Measurements from ENCODE around the gene CDC6.
A peak's percentile ranks its signal among the peaks of the same experiment; 100 is the strongest.

The CDC6 gene

GRCh38 chr17:40283662-40284061 lies 4.0 kb upstream of the CDC6 start:
- in situ Hi-C loops (cut with MboI; ENCODE audit: low sequenced_read_pairs, unreplicated experiment) = loop anchor here (10.0 kb wide), 2 partner anchors 79 to 269 kb away; partner anchors contain the start of gene CSF3
- peak; percentile 45 for DNase-seq (ENCODE audit: low spot score)
- TF ChIP-seq CTCF (IDR thresholded peaks at IDR 0.05; ENCODE audit: borderline replicate concordance, control extremely low read depth, extremely low read depth, insufficient read depth, missing control alignments) = no peak

- in situ Hi-C loops (cut with MboI; ENCODE audit: low sequenced_read_pairs, unreplicated experiment) = loop anchor here (10.0 kb wide), 2 partner anchors 79 to 269 kb away; partner anchors contain the start of gene CSF3
- no peak for TF ChIP-seq CTCF (IDR thresholded peaks at IDR 0.05; ENCODE audit: borderline replicate concordance, control extremely low read depth, extremely low read depth, insufficient read depth, missing control alignments)
- DNase-seq (ENCODE audit: low spot score) = no peak
Measured at GRCh38 chr17:40284085-40284713, 3.5 kb upstream of the CDC6 start.

GRCh38 chr17:40286473-40286872 lies 1.2 kb upstream of the CDC6 start:
- DNase-seq (ENCODE audit: low spot score) = no peak
- no peak for TF ChIP-seq CTCF (IDR thresholded peaks at IDR 0.05; ENCODE audit: borderline replicate concordance, control extremely low read depth, extremely low read depth, insufficient read depth, missing control alignments)
- in situ Hi-C loops (cut with MboI; ENCODE audit: low sequenced_read_pairs, unreplicated experiment) = loop anchor here (10.0 kb wide), 2 partner anchors 82 to 272 kb away; partner anchors contain the start of gene CSF3

GRCh38 chr17:40287159-40287493 lies 553 bp upstream of the CDC6 start:
- in situ Hi-C loops (cut with MboI; ENCODE audit: low sequenced_read_pairs, unreplicated experiment) = loop anchor here (10.0 kb wide), 2 partner anchors 82 to 272 kb away; partner anchors contain the start of gene CSF3
- no peak for DNase-seq (ENCODE audit: low spot score)
- no peak for TF ChIP-seq CTCF (IDR thresholded peaks at IDR 0.05; ENCODE audit: borderline replicate concordance, control extremely low read depth, extremely low read depth, insufficient read depth, missing control alignments)

- peak; percentile 61 for DNase-seq (ENCODE audit: low spot score)
- TF ChIP-seq CTCF (IDR thresholded peaks at IDR 0.05; ENCODE audit: borderline replicate concordance, control extremely low read depth, extremely low read depth, insufficient read depth, missing control alignments) = peak; percentile 66
- in situ Hi-C loops (cut with MboI; ENCODE audit: low sequenced_read_pairs, unreplicated experiment) = loop anchor here (10.0 kb wide), 1 partner anchor 244 kb away; no protein-coding TSS in a partner anchor
Measured at GRCh38 chr17:40290629-40291280, 3.1 kb downstream of the CDC6 start.

- DNase-seq (ENCODE audit: low spot score) = no peak
- TF ChIP-seq CTCF (IDR thresholded peaks at IDR 0.05; ENCODE audit: borderline replicate concordance, control extremely low read depth, extremely low read depth, insufficient read depth, missing control alignments) = no peak
- in situ Hi-C loops (cut with MboI; ENCODE audit: low sequenced_read_pairs, unreplicated experiment) = loop anchor here (10.0 kb wide), 1 partner anchor 244 kb away; no protein-coding TSS in a partner anchor
Measured at GRCh38 chr17:40291281-40291664, 3.6 kb downstream of the CDC6 start.

All from GM13976 (cell line).